ENCODE data around the gene MALRD1.

Gene MALRD1

GRCh38 chr10:19294233-19294632 is 245.6 kb downstream of the MALRD1 start:
- TF ChIP-seq REST (IDR thresholded peaks at IDR 0.05; ENCODE audit: insufficient read depth in 1 of 2, low read depth in 2 of 2, low read length in 2 of 2) (no peak), POLR2AphosphoS5 (IDR thresholded peaks at IDR 0.05; ENCODE audit: low read depth, low read length) (no peak), FOXP2 (optimal IDR thresholded peaks at IDR 0.05; ENCODE audit: borderline replicate concordance, extremely low read depth, extremely low read length, insufficient read depth) (no peak), SIN3A (IDR thresholded peaks at IDR 0.05; ENCODE audit: borderline replicate concordance, insufficient read depth, low read length) (no peak), TAF1 (IDR thresholded peaks at IDR 0.05; ENCODE audit: borderline replicate concordance, insufficient read depth, low read length) (no peak)

- TF ChIP-seq POLR2AphosphoS5 (IDR thresholded peaks at IDR 0.05; ENCODE audit: low read depth, low read length): no peak
- no peak for TF ChIP-seq TAF1 (IDR thresholded peaks at IDR 0.05; ENCODE audit: borderline replicate concordance, insufficient read depth, low read length)
- TF ChIP-seq REST (IDR thresholded peaks at IDR 0.05; ENCODE audit: insufficient read depth in 1 of 2, low read depth in 2 of 2, low read length in 2 of 2): no peak
- TF ChIP-seq FOXP2 (optimal IDR thresholded peaks at IDR 0.05; ENCODE audit: borderline replicate concordance, extremely low read depth, extremely low read length, insufficient read depth): no peak
- TF ChIP-seq SIN3A (IDR thresholded peaks at IDR 0.05; ENCODE audit: borderline replicate concordance, insufficient read depth, low read length): no peak
These were observed 251.0 kb downstream of the MALRD1 start for GRCh38 chr10:19299645-19300044.

GRCh38 chr10:19302117-19302516 is 253.5 kb downstream of the MALRD1 start:
- TF ChIP-seq FOXP2 (optimal IDR thresholded peaks at IDR 0.05; ENCODE audit: borderline replicate concordance, extremely low read depth, extremely low read length, insufficient read depth): no peak
- no peak for TF ChIP-seq REST (IDR thresholded peaks at IDR 0.05; ENCODE audit: insufficient read depth in 1 of 2, low read depth in 2 of 2, low read length in 2 of 2)
- TF ChIP-seq POLR2AphosphoS5 (IDR thresholded peaks at IDR 0.05; ENCODE audit: low read depth, low read length): no peak
- no peak for TF ChIP-seq SIN3A (IDR thresholded peaks at IDR 0.05; ENCODE audit: borderline replicate concordance, insufficient read depth, low read length)
- TF ChIP-seq TAF1 (IDR thresholded peaks at IDR 0.05; ENCODE audit: borderline replicate concordance, insufficient read depth, low read length): no peak

DNA sequence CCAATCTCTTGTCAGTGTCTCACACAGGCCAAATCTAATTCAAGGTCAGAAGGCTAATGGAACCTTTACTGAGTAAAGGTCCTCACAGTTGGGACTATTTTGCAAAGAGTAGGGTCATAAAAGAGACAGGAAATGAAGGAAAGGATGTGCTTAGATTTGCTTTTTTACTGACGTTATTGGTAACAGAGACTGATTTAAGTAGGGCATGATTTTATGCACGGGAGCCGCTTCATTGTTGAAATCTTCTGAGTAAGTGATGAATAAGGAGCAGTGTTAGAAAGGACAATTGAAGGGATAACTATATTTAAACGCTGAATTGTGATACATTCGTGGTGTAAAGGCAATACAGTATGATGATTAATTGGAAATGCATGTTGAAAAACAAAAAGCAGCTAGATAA is 261.5 kb downstream of the MALRD1 start:
- TF ChIP-seq POLR2AphosphoS5 (IDR thresholded peaks at IDR 0.05; ENCODE audit: low read depth, low read length) (no peak), SIN3A (IDR thresholded peaks at IDR 0.05; ENCODE audit: borderline replicate concordance, insufficient read depth, low read length) (no peak), FOXP2 (optimal IDR thresholded peaks at IDR 0.05; ENCODE audit: borderline replicate concordance, extremely low read depth, extremely low read length, insufficient read depth) (no peak), TAF1 (IDR thresholded peaks at IDR 0.05; ENCODE audit: borderline replicate concordance, insufficient read depth, low read length) (no peak), REST (IDR thresholded peaks at IDR 0.05; ENCODE audit: insufficient read depth in 1 of 2, low read depth in 2 of 2, low read length in 2 of 2) (no peak)

Measured in PFSK-1 (cell line).